Measurements from ENCODE around the gene ROR1.

Gene ROR1

DNA sequence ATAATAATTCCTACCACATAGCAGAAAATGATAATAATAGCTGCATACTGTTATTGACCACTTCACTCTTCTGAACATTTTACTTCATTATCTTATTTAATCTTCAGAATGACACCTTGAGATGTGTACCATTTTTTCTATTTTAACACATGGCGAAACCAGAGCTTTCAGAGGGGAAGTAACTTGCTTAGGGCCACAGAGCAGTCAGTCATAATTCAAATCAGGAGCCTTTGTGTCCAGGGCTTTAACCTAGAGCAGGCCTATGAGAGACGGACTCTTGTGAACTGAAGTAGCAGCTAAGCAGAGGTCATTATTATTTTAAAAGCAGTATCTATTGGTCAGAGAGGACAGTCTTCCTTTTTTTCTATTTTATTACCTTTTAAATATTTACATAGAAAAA, 114.0 kb downstream of the ROR1 start:
- no peaks in the 10 kb centered on the region for H3K36me3 ChIP-seq (ENCODE audit: low read depth)
- ATAC-seq (ENCODE audit: low read depth) (no peak), DNase-seq (ENCODE audit: low spot score) (no peak)
- no peaks in the 10 kb centered on the region for H3K9me3 ChIP-seq (ENCODE audit: severe bottlenecking)
- TF ChIP-seq, protein P1, sequence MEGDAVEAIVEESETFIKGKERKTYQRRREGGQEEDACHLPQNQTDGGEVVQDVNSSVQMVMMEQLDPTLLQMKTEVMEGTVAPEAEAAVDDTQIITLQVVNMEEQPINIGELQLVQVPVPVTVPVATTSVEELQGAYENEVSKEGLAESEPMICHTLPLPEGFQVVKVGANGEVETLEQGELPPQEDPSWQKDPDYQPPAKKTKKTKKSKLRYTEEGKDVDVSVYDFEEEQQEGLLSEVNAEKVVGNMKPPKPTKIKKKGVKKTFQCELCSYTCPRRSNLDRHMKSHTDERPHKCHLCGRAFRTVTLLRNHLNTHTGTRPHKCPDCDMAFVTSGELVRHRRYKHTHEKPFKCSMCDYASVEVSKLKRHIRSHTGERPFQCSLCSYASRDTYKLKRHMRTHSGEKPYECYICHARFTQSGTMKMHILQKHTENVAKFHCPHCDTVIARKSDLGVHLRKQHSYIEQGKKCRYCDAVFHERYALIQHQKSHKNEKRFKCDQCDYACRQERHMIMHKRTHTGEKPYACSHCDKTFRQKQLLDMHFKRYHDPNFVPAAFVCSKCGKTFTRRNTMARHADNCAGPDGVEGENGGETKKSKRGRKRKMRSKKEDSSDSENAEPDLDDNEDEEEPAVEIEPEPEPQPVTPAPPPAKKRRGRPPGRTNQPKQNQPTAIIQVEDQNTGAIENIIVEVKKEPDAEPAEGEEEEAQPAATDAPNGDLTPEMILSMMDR (IDR thresholded peaks at IDR 0.05; ENCODE audit: poor library complexity, severe bottlenecking) = no peak
- H3K4me1 ChIP-seq (ENCODE audit: insufficient read depth, poor library complexity, severe bottlenecking) = no peaks in the 10 kb centered on the region
- H3K27me3 ChIP-seq (ENCODE audit: insufficient read depth, poor library complexity, severe bottlenecking) = no peaks in the 10 kb centered on the region
- H3K4me3 ChIP-seq (ENCODE audit: severe bottlenecking) = no peak overlapping the region
- no peak overlapping the region for H3K27ac ChIP-seq (ENCODE audit: poor library complexity, severe bottlenecking)

DNA sequence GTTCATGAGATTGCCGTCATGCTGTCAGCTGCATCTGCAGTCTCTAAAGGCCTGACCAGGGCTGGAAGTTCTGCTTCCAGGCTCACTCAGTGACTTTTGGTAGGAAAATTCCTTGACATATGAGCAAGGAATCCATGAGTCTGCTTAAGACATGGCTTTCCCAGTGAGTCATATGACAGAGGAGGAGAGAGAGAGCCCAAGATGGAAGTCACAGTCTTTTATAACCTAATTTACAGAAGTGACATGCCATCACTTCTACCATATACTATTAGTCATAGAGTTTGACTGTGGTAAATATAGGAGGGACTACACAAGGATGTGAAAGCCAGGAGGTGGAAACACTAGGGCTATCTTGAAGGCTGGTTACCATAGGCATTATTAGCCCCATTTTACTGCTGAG, 115.2 kb downstream of the ROR1 start:
- DNase-seq (ENCODE audit: low spot score) (no peak), ATAC-seq (ENCODE audit: low read depth) (no peak)

DNA sequence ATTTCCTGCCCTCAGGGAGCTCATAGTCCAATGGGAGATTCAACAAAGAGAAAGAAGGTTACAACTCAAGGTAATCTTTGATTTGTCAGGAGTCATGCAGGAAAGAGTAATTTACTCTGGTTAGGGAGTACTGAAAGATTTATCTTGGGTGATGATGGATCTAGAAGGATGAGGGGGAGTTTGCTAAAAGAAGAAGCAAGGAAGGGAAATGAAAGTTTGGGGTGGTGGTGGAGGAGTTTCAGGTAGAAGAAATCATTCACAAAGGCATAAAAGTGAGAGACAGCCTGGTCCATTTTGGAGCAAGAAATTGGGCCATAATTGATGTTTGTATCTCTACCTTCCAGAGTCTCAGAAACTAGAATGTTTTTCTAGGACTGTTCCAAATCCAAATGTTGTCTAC, 116.7 kb downstream of the ROR1 start:
- peaks cover 15% of the 10 kb centered on the region for H3K4me1 ChIP-seq (ENCODE audit: insufficient read depth, poor library complexity, severe bottlenecking)
- no peak overlapping the region for H3K4me3 ChIP-seq (ENCODE audit: severe bottlenecking)
- ATAC-seq (ENCODE audit: low read depth) (no peak), DNase-seq (ENCODE audit: low spot score) (no peak)
- TF ChIP-seq, protein P1 (IDR thresholded peaks at IDR 0.05; ENCODE audit: poor library complexity, severe bottlenecking) = no peak
- no peak overlapping the region for H3K27ac ChIP-seq (ENCODE audit: poor library complexity, severe bottlenecking)
- H3K36me3 ChIP-seq (ENCODE audit: low read depth) = no peaks in the 10 kb centered on the region
- no peaks in the 10 kb centered on the region for H3K27me3 ChIP-seq (ENCODE audit: insufficient read depth, poor library complexity, severe bottlenecking)
- H3K9me3 ChIP-seq (ENCODE audit: severe bottlenecking) = no peaks in the 10 kb centered on the region

More for the DNA sequence above, 115.2 kb downstream of the ROR1 start:
- H3K9me3 ChIP-seq (ENCODE audit: severe bottlenecking) = no peaks in the 10 kb centered on the region
- H3K27ac ChIP-seq (ENCODE audit: poor library complexity, severe bottlenecking) = no peak overlapping the region
- TF ChIP-seq, protein P1 (IDR thresholded peaks at IDR 0.05; ENCODE audit: poor library complexity, severe bottlenecking) = no peak
- no peaks in the 10 kb centered on the region for H3K27me3 ChIP-seq (ENCODE audit: insufficient read depth, poor library complexity, severe bottlenecking)
- H3K36me3 ChIP-seq (ENCODE audit: low read depth) = no peaks in the 10 kb centered on the region
- H3K4me1 ChIP-seq (ENCODE audit: insufficient read depth, poor library complexity, severe bottlenecking) = peaks cover 9% of the 10 kb centered on the region
- no peak overlapping the region for H3K4me3 ChIP-seq (ENCODE audit: severe bottlenecking)

DNA sequence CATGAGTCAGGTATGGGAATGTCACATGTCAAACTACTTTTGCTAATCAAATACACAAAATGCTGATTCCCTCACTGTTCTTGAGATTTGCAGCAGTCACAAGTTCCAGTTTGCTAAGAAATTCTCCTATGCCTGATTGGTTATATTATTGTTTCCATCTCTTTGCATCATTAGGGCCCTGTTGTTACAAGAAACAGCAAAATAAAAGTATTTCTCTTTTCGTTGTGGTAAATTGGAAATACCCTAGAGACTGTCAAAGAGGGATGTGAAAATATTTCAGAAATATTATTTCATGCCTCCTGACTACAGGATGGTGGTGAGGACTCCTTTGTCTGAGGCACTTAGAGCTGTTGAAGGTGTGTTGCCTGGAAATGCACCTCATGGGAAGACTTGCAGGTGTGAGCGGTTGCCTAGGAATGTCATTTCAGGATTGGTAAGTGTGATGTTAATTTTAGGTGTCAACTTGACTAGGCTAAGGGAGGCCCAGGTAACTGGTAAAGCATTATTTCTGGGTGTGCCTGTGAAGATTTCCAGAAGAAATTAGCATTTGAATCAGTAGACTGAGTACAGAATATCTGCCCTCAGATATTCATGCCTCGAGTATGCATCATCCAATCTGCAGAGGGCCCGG, 117.4 kb downstream of the ROR1 start:
- Histone ChIP-seq H3K36me3 (ENCODE audit: low read depth) (no peaks in the 10 kb centered on the region), H3K4me3 (ENCODE audit: severe bottlenecking) (no peak overlapping the region), H3K9me3 (ENCODE audit: severe bottlenecking) (no peaks in the 10 kb centered on the region), H3K27ac (ENCODE audit: poor library complexity, severe bottlenecking) (no peak overlapping the region), H3K4me1 (ENCODE audit: insufficient read depth, poor library complexity, severe bottlenecking) (peaks cover 15% of the 10 kb centered on the region), H3K27me3 (ENCODE audit: insufficient read depth, poor library complexity, severe bottlenecking) (no peaks in the 10 kb centered on the region)
- ATAC-seq (ENCODE audit: low read depth) (no peak), DNase-seq (ENCODE audit: low spot score) (no peak)
- TF ChIP-seq, protein P1 (IDR thresholded peaks at IDR 0.05; ENCODE audit: poor library complexity, severe bottlenecking) = no peak

DNA sequence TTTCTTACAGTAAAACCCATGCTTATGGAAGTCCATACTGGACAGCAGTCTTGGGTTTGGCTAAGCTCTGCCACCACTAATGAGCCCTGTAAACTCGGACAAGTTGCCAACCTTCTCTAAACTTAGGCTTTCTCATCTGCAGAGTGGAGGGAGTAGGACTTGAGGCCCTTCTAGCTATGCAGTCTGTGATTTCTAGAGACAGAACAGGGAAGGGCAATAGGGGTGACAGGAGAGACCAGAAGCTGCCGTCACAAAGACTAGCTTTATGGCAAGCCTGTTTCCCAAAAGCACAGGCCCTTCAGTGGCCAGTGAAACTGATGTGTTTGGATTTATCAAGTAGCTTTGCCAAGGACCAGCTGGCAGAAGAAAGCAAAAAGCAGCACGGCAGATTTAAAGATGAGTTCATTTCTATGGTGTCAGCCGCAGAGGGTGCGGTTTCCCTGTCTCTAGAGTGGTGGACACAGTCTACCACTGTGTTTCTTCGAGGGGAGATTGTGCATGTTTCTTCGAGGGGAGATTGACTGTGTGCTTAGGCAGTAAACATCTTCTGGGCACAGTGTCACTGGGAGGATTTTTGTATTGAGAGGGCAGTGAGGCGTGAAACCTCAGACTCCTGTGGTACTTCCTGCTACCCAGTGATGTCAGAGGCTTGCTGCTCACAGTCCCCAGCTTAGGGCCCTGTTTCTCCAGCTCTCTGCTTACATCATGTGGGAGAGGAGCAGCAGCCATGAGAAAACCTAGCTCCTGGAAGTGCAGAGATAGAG, 119.0 kb downstream of the ROR1 start:
- H3K9me3 ChIP-seq (ENCODE audit: severe bottlenecking) = no peaks in the 10 kb centered on the region
- peaks cover 15% of the 10 kb centered on the region for H3K4me1 ChIP-seq (ENCODE audit: insufficient read depth, poor library complexity, severe bottlenecking)
- DNase-seq (ENCODE audit: low spot score) = no peak

More for the DNA sequence above, 119.0 kb downstream of the ROR1 start:
- H3K27ac ChIP-seq (ENCODE audit: poor library complexity, severe bottlenecking) = no peak overlapping the region
- H3K36me3 ChIP-seq (ENCODE audit: low read depth) = no peaks in the 10 kb centered on the region
- no peak for ATAC-seq (ENCODE audit: low read depth)
- TF ChIP-seq, protein P1 (IDR thresholded peaks at IDR 0.05; ENCODE audit: poor library complexity, severe bottlenecking) = no peak
- H3K4me3 ChIP-seq (ENCODE audit: severe bottlenecking) = no peak overlapping the region
- no peaks in the 10 kb centered on the region for H3K27me3 ChIP-seq (ENCODE audit: insufficient read depth, poor library complexity, severe bottlenecking)

Data from RWPE2 (cell line).